ENCODE results near the gene SOWAHB.
"Not testable (repeated sequence)": the region's sequence is repeated elsewhere in the genome, so short reads cannot be mapped to it uniquely, and the experiment has no call there.

GRCh38 chr4:76868780-76869179, 29.2 kb downstream of the SOWAHB start:
- not testable (repeated sequence) for TF ChIP-seq CTCF, POLR2A (IDR thresholded peaks at IDR 0.05)
